ENCODE data around the gene PHOX2A.

PHOX2A gene

DNA sequence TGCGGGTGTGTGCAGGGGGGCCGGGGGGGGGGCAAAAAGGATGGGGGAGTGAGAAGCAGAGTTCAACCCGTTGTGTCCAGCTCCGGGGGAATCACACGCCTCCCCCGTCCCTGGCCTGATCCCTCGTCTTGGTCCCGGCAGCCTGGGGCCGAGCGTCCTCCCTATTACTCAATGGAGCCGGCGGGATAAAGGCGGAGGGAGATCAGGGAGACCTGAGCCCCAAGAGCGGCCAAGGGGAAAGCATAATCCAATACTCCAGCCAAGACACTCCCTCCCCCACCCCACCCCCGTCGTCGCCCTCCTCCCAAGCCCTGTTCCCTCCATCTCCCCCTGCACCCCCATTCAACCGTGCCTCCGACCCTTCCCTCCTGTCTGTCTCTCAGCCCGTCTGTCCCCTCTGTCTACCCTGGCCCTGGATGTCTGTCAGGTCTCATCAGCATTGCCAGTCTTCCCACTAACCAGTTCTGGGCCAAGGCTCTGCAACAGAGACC is 2.6 kb downstream of the PHOX2A start:
- no peak for TF ChIP-seq EZH2phosphoT487 (IDR thresholded peaks at IDR 0.05; ENCODE audit: borderline replicate concordance)
- TF ChIP-seq, protein P1, sequence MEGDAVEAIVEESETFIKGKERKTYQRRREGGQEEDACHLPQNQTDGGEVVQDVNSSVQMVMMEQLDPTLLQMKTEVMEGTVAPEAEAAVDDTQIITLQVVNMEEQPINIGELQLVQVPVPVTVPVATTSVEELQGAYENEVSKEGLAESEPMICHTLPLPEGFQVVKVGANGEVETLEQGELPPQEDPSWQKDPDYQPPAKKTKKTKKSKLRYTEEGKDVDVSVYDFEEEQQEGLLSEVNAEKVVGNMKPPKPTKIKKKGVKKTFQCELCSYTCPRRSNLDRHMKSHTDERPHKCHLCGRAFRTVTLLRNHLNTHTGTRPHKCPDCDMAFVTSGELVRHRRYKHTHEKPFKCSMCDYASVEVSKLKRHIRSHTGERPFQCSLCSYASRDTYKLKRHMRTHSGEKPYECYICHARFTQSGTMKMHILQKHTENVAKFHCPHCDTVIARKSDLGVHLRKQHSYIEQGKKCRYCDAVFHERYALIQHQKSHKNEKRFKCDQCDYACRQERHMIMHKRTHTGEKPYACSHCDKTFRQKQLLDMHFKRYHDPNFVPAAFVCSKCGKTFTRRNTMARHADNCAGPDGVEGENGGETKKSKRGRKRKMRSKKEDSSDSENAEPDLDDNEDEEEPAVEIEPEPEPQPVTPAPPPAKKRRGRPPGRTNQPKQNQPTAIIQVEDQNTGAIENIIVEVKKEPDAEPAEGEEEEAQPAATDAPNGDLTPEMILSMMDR (conservative IDR thresholded peaks at IDR 0.05; ENCODE audit: low read length) = no peak
- Histone ChIP-seq H3K79me2 (ENCODE audit: insufficient read depth, low read length) (no peaks in the 10 kb centered on the region), H3K4me1 (ENCODE audit: insufficient read depth, low read length, poor library complexity, severe bottlenecking) (no peaks in the 10 kb centered on the region), H3K4me2 (ENCODE audit: low read depth, low read length, poor library complexity, severe bottlenecking) (no peak overlapping the region), H2AFZ (ENCODE audit: low read length) (no peak overlapping the region), H3K27me3 (ENCODE audit: insufficient read depth, low read length, poor library complexity, severe bottlenecking) (no peaks in the 10 kb centered on the region), H3K9me3 (ENCODE audit: insufficient read depth, low read depth, low read length) (no peaks in the 10 kb centered on the region), H3K36me3 (ENCODE audit: insufficient read depth, low read length) (peaks cover 16% of the 10 kb centered on the region; the same call in 1 of the 2 replicates), H4K20me1 (ENCODE audit: insufficient read depth, low read length, poor library complexity, severe bottlenecking) (no peaks in the 10 kb centered on the region), H3K4me3 (ENCODE audit: low read length, poor library complexity, severe bottlenecking) (no peak overlapping the region), H3K9ac (ENCODE audit: low read depth, low read length, poor library complexity, severe bottlenecking) (no peak overlapping the region), H3F3A (ENCODE audit: low read depth) (peaks cover under 1% of the 10 kb centered on the region), H3K9me2 (replicated peaks; ENCODE audit: low read depth, low read length) (no peaks in the 10 kb centered on the region)

DNA sequence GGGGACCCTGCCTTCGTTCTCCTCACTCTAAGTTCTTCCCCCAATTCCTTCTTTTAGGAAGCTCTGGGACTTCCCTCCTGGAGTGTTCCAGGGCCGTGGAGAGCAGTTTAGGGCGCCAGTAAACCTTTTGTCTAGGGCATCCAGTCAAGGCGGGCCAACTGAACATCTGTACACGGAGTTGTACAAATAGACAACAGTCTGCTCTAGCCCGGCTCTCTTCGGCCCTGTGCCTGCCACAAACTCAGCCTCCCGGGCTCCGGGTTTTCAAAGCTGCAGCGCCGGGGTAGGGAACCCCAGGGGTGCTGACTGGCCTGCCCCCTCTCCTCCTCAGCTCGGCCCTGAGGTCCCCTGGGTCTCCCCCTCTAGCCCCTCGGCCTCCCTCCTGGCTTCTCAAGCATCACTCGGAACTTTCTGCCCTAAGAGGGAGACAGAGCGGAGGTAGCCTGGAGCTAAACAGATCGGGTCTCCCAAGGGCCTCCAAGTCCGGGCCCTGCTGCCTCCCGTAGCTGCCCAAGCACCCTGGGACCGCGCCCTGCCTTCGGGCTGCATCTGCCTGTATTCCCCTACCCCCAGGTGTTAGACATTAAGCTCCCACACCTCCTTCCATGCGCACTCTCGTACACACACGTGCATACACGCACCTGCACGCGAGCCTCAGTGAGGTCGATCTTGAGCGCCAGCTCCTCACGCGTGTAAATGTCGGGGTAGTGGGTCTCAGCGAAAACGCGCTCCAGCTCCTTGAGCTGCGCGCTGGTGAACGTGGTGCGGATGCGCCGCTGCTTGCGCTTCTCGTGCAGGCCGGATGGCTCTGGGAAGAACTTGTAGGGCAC is 3.3 kb downstream of the PHOX2A start:
- peaks cover 3% of the 10 kb centered on the region for H3F3A ChIP-seq (ENCODE audit: low read depth)
- no peaks in the 10 kb centered on the region for H3K27me3 ChIP-seq (ENCODE audit: insufficient read depth, low read length, poor library complexity, severe bottlenecking)
- H3K9me3 ChIP-seq (ENCODE audit: insufficient read depth, low read depth, low read length) = no peaks in the 10 kb centered on the region
- no peaks in the 10 kb centered on the region for H3K9me2 ChIP-seq (replicated peaks; ENCODE audit: low read depth, low read length)
- H4K20me1 ChIP-seq (ENCODE audit: insufficient read depth, low read length, poor library complexity, severe bottlenecking) = no peaks in the 10 kb centered on the region
- no peak overlapping the region for H3K4me3 ChIP-seq (ENCODE audit: low read length, poor library complexity, severe bottlenecking)
- TF ChIP-seq EZH2phosphoT487 (IDR thresholded peaks at IDR 0.05; ENCODE audit: borderline replicate concordance) = no peak
- TF ChIP-seq, protein P1 (conservative IDR thresholded peaks at IDR 0.05; ENCODE audit: low read length) = no peak
- no peak overlapping the region for H3K9ac ChIP-seq (ENCODE audit: low read depth, low read length, poor library complexity, severe bottlenecking)
- H3K36me3 ChIP-seq (ENCODE audit: insufficient read depth, low read length) = peaks cover 22% of the 10 kb centered on the region; the same call in 1 of the 2 replicates
- no peak overlapping the region for H3K4me2 ChIP-seq (ENCODE audit: low read depth, low read length, poor library complexity, severe bottlenecking)
- no peak overlapping the region for H2AFZ ChIP-seq (ENCODE audit: low read length)
- no peaks in the 10 kb centered on the region for H3K79me2 ChIP-seq (ENCODE audit: insufficient read depth, low read length)
- H3K4me1 ChIP-seq (ENCODE audit: insufficient read depth, low read length, poor library complexity, severe bottlenecking) = no peaks in the 10 kb centered on the region

DNA sequence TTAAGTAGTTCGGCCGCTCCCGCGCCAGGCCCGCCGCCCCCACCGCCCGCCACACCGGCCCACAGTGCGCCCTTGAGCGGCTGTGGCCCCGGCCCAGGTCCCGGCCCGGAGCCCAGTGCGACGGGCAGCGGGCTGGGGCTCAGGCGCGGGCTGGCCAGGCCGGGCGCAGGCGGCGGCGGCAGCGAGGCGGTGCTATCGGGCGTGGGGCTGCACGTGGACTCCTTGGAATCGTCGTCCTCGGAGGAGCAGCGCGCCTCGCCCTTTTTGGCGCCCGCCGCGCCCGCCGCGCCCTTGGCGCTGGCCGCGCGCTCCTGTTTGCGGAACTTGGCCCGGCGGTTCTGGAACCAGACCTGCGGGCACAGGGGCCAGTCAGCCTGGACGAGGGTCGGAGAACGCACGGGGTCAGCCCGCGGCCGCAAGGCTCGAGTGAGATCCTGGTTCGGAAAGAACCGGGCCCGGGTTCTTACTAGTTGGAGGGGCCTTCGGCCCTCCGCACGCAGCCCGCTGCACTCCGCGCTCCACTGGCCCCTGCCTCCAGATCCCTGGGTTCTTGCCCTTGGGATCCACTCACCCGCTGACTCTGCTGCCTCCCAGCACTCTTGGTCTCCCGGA is 4.0 kb downstream of the PHOX2A start:
- H3K27me3 ChIP-seq (ENCODE audit: insufficient read depth, low read length, poor library complexity, severe bottlenecking) = no peaks in the 10 kb centered on the region

More for the DNA sequence above, 4.0 kb downstream of the PHOX2A start:
- Histone ChIP-seq H3K9ac (ENCODE audit: low read depth, low read length, poor library complexity, severe bottlenecking) (no peak overlapping the region), H4K20me1 (ENCODE audit: insufficient read depth, low read length, poor library complexity, severe bottlenecking) (no peaks in the 10 kb centered on the region), H3K4me1 (ENCODE audit: insufficient read depth, low read length, poor library complexity, severe bottlenecking) (no peaks in the 10 kb centered on the region), H3K4me3 (ENCODE audit: low read length, poor library complexity, severe bottlenecking) (no peak overlapping the region), H3K4me2 (ENCODE audit: low read depth, low read length, poor library complexity, severe bottlenecking) (no peak overlapping the region), H3F3A (ENCODE audit: low read depth) (peaks cover 3% of the 10 kb centered on the region), H3K9me2 (replicated peaks; ENCODE audit: low read depth, low read length) (no peaks in the 10 kb centered on the region), H3K79me2 (ENCODE audit: insufficient read depth, low read length) (no peaks in the 10 kb centered on the region), H3K9me3 (ENCODE audit: insufficient read depth, low read depth, low read length) (no peaks in the 10 kb centered on the region), H2AFZ (ENCODE audit: low read length) (no peak overlapping the region), H3K36me3 (ENCODE audit: insufficient read depth, low read length) (peaks cover 28% of the 10 kb centered on the region; the same call in 1 of the 2 replicates)
- TF ChIP-seq EZH2phosphoT487 (IDR thresholded peaks at IDR 0.05; ENCODE audit: borderline replicate concordance) = no peak
- TF ChIP-seq, protein P1 (conservative IDR thresholded peaks at IDR 0.05; ENCODE audit: low read length) = no peak

Data from Loucy (cell line).